GM12801 (cell line): ENCODE data around the gene ZNF205.

Source experiments
- TF ChIP-seq, protein P1 (sequence below): IDR thresholded peaks from one replicate; pipeline ENCODE4 v1.5.1; 2011; ENCODE audit warnings: control low read depth; ENCODE audit not compliant: insufficient read length; ENCODE audit errors: extremely low read depth

The ZNF205 gene

DNA sequence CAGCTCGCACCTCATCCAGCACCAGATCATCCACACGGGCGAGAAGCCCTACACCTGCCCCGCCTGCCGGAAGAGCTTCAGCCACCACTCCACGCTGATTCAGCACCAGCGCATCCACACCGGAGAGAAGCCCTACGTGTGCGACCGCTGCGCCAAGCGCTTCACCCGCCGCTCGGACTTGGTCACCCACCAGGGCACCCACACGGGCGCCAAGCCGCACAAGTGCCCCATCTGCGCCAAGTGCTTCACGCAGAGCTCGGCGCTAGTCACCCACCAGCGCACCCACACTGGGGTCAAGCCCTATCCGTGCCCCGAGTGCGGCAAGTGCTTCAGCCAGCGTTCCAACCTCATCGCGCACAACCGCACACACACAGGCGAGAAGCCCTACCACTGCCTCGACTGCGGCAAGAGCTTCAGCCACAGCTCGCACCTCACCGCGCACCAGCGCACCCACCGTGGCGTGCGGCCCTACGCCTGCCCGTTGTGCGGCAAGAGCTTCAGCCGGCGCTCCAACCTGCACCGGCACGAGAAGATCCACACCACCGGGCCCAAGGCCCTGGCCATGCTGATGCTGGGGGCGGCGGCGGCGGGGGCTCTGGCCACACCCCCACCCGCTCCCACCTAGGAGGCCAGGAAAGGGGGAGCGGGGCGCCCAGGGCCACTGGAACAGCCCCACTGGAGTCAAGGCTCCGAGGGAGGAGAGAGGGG lies 7.5 kb downstream of the ZNF205 start:
- TF ChIP-seq, protein P1, sequence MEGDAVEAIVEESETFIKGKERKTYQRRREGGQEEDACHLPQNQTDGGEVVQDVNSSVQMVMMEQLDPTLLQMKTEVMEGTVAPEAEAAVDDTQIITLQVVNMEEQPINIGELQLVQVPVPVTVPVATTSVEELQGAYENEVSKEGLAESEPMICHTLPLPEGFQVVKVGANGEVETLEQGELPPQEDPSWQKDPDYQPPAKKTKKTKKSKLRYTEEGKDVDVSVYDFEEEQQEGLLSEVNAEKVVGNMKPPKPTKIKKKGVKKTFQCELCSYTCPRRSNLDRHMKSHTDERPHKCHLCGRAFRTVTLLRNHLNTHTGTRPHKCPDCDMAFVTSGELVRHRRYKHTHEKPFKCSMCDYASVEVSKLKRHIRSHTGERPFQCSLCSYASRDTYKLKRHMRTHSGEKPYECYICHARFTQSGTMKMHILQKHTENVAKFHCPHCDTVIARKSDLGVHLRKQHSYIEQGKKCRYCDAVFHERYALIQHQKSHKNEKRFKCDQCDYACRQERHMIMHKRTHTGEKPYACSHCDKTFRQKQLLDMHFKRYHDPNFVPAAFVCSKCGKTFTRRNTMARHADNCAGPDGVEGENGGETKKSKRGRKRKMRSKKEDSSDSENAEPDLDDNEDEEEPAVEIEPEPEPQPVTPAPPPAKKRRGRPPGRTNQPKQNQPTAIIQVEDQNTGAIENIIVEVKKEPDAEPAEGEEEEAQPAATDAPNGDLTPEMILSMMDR, result no peak

DNA sequence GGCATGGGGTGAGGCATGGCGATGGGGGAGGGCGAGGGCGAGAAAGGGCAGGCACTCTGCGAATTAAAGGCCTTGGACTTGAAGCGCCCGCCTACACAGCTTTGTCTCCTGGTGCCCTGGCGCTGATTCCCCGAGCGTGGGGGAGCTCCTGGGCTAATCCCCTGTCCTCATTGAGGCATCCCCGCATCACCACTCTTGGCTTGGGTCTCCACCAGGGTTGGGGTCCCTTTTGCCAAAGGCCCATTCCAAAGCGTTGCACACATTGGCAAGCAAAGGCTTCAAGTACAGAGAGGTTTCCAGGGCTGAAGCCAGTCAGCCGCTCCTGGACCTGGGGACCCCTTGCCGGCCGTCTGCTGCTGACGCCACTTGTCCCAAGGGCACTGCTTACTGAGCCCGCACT lies 8.0 kb downstream of the ZNF205 start:
- TF ChIP-seq, protein P1, result no peak

DNA sequence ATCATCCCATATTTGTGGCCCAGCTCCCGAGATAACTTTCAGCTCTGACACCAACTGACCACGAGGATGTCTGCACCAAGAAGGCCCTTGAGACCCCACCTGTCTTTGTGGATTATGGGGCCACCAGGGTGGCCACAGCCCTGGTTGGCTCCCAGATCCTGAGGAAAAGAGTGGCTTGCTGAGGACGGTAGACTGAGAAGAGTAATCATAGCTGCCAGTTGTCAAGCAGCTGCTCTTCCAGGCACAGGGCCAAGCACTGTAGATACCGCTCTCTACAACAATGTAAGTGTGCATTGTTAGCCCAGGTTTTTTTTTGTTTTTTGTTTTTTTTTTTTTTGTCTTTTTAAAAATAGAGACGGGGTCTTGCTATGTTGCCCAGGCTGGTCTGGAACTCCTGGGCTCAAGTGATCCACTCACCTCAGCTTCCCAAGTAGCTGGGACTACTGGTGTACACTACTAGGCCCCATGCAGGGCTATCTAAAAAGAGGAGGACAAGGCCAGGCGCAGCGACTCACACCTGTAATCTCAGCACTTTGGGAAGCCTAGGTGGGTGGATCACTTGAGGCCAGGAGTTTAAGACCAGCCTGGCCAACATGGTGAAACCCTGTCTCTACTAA lies 9.6 kb downstream of the ZNF205 start:
- TF ChIP-seq, protein P1, result no peak

DNA sequence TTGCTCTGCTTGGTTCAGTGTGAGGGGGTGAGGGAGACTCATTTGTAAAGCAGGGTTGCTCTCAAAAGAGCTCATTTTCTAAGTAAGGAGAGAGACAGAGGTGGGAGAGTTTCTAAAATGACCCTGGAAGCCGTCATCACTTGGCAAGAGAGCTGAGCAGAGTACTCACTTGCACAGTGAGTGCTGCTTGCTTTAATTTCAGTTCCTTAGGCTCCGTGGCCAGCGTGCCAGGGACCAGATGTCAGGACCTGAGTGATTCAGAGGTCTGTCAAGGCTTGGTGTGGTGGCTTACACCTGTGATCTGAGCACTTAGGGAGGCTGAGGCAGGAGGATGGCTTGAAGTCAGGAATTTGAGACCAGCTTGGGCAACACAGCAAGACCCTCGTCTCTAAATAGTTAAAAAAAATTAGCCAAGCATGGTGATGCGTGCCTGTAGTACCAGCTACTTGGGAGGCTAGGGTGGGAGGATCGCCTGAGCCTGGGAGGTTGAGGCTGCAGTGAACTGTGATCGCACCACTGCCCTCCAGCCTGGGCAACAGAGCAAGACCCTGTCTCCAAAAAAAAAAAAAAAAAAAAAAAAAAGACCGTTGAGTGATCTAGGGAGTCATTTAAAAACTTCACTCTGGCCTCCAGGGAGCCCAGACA lies 10.7 kb downstream of the ZNF205 start:
- TF ChIP-seq, protein P1, result no peak

DNA sequence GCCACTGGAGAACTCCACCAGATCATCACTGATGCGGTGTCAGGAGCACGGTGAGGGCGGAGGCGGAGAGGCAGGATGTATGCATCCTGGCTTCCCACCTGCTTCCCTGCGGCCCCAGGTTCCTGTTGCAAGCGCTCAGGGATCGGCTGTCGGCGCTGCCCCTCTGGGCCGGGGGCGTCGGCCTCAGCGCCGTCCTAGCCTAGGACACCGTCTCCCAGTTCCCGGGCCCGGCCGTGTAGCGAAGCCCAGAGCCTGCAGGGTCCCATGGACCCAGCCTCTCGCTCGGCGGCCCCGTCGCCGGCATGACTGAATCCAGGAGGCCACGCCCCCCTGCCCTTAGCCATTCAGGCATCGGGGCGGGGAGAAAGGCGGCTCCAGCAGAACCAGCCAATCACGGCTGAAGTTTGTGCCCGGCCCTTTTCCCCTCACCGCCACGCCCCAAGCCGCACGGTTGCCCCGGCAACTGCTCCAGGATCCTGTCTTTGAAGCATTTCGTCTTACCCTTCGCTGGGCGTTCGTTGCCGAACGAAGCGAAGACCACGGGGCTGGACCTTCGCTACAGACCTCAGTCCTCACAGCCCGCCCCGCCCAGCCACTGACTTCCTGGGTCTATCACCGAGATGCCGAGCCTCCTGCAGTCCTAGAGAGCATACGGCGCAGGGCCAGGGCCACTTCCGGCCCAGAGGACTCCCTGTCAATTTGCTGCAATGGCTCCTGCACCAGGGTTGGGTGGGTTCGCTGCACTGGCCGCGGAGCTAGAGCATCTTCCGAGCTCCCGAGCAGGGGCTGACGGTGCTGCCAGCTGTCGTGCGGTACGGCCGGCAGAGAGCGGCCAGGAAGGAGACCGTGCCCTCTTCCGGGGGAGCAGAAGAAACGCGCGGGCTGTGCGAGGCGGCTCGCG lies 11.8 kb downstream of the ZNF205 start:
- TF ChIP-seq, protein P1, result no peak

DNA sequence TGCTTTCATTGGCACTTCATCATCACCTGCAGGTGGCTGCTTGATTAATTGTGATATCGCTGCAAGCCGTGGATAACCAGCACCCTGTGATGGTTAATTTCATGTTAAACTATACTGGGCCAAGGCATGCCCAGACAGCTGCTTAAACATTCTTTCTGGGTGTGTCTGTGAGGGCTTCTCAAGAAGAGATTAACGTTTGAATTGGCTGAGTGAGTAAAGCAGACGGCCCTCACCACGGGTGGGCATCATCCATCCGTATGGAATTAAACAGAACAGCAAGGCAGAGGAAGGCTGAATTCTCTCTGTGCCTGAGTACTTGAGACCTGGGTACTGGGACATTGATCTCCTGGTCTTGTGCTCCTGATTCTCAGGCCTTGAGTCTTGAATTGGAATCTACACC lies 15.4 kb downstream of the ZNF205 start:
- TF ChIP-seq, protein P1, result no peak
